ENCODE data around the gene TIMD4. TPM values are rescaled to one million over a fixed set of nuclear protein-coding genes. Genes with fewer than 3 reads are reported as not detected.
"Not testable (repeated sequence)": the region's sequence is repeated elsewhere in the genome, so short reads cannot be mapped to it uniquely, and the experiment has no call there.

TIMD4 gene
- 5.8 TPM for total RNA-seq

- DNase-seq (ENCODE audit: low spot score) (no peak), ATAC-seq (peak; percentile 27)
These were observed at the start of gene TIMD4 for GRCh38 chr5:156963125-156963524. TSS of gene TIMD4 (minus strand) at chr5:156963226. CDS start at chr5:156963198, 28 bp downstream.

GRCh38 chr5:157006262-157006661 lies 43.2 kb upstream of the TIMD4 start:
- no peak for DNase-seq (ENCODE audit: low spot score)
- no peak for ATAC-seq

DNA sequence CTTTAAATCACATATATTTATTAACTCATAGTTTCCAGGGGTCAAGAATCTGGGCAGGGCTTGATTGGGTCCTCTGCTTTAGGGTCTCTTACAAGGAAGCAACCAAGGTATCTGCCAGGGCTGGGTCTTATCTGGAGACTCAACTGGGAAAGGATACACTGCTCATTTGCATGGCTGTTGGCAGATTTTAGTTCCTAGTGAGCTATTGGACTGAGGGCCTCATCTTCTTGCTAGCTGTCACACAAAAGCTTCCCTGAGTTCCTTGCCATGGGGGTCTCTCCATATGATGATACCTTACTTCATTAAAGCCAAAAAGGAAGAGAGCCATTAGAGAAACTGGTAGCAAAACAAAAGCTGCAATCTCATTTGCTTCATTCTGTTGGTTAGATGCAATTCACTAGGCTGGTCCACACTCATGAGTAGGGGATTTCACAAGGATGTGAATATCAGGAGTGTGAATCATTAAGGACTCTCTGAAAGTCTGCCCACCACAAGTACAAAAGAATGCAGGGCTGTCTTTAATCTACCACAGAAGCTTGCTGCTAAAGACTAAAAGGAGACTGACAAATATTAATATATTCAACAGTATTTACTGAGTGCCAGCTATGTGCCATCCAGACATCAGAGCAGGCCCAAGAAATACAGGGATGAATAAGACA lies 42.0 kb upstream of the TIMD4 start:
- DNase-seq (ENCODE audit: low spot score) (no peak), ATAC-seq (no peak)

DNA sequence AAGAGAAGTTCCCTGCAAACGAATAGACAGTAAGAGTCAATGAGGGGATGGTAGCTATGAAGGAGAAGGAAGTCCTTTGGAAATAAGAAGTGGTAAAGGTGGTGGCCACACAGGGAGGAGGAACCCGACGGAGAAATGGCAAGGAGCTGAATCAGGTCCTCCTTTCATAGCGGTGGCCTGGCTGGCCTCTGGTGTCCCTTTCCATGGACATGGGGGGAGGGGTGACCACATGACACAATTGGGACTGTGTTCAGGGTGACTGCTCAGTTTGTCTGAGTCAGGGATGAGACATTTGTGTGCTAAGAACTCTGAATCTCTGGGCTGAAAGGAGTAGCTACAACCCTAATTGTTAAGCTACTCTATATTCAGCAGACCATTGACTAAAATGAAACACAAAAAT lies 28.7 kb upstream of the TIMD4 start:
- DNase-seq (ENCODE audit: low spot score) (no peak), ATAC-seq (peak; percentile 32)

DNA sequence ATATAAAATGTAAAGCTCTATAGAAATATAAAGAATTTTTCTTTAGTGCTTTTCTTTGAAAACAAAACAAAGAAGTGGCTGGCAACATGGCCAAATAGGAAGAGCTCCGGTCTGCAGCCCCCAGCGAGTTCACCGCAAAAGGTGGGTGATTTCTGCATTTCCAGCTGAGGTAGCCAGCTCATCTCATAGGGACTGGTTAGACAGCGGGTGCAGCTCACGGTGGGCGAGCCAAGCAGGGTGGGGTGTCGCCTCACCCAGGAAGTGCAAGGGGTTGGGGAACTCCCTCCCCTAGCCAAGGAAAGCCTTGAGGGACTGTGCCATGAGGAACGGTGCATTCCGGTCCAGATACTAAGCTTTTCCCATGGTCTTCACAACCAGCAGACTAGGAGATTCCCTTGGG lies 21.0 kb upstream of the TIMD4 start:
- ATAC-seq (no peak), DNase-seq (ENCODE audit: low spot score) (no peak)

- ATAC-seq: no peak
- DNase-seq (ENCODE audit: low spot score): no peak
These were observed 18.5 kb upstream of the TIMD4 start for GRCh38 chr5:156981481-156981880.

GRCh38 chr5:156974328-156974727 lies 11.3 kb upstream of the TIMD4 start:
- DNase-seq (ENCODE audit: low spot score) (no peak), ATAC-seq (no peak)

DNA sequence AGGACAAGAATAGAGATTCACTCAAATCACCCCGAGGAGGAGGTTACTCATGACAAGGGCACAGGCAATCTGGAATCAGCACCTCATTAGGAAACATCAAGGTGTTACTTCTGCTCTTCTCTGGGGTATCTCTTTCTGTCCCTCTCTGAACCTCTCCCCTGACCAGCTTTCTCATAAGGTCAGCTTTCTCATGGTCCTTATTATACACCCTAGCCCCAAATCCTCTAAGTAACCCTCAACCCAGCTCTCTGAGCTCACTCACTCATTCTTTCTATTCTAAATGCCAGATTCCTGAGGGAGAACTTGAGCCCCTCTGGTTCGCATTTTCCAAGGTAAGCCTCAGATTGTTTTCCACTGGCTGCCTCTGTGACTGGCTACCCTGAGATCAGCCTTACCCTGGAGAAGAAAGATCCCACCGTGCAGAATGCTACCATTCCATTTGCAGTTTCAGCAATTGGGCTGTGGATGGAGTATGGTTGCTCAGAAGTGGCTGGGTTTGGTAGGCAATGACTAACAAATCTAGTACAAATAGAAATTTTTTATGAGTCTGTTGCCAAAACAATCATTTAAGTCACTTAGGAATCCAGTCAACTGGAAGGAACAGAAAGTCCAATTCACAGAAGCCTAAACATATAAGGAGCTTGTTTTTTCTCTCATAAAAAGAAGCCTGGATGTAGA lies 9.0 kb upstream of the TIMD4 start:
- no peak for DNase-seq (ENCODE audit: low spot score)
- no peak for ATAC-seq

DNA sequence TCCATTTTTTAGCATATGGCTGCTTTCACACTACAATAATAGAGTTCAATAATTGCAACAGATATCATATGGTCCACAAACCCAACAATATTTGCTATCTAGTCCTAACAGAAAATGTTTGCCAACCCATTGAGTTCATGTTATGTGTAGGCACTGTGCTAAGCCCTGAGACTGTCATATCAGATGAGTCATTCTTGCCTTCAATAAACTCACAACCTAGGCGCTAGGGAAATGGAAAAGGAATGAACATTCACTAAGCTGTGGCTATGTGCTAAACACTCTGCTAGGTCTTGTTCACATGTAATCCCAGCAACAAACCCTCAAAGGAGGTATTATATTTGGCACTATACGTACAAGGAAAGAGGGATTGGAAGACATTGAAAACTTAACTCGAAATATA lies 8.4 kb upstream of the TIMD4 start:
- DNase-seq (ENCODE audit: low spot score) (no peak), ATAC-seq (no peak)

DNA sequence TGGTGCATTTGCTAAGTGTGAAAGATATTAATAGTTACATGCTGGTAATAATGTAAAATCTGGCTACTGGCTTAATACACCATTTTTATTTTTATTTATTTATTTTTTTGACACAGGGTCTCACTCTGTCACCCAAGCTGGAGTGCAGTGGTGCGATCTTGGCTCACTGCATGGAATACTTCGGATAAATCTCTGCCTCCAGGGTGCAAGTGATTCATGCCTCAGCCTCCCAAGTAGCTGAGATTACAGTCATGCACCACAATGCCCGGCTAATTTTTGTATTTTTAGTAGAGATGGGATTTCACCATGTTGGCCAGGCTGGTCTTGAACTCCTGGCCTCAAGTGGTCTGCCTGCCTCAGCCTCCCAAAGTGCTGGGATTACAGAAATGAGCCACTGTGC lies 4.4 kb upstream of the TIMD4 start:
- not testable (repeated sequence) for DNase-seq (ENCODE audit: low spot score); ATAC-seq

DNA sequence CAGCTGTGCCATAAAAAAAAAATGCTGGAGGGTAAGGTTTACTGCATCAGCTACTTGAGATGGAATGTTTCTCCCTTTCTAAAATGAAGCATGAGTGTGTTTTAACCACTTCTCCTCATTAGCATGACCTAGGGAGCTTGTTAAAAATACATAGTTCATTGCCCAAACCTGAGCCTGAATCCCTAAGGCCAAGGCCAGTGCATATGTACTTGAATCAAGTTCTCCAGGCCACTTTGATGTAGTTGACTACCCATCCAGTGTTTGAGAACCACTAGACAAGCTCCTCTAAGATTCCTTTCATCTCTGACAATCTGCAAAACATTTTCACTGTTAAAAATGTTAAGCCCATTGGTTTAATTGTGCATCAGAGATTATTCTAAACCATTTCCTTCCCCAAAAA lies 6.7 kb downstream of the TIMD4 start:
- DNase-seq (ENCODE audit: low spot score): no peak
- ATAC-seq: no peak

DNA sequence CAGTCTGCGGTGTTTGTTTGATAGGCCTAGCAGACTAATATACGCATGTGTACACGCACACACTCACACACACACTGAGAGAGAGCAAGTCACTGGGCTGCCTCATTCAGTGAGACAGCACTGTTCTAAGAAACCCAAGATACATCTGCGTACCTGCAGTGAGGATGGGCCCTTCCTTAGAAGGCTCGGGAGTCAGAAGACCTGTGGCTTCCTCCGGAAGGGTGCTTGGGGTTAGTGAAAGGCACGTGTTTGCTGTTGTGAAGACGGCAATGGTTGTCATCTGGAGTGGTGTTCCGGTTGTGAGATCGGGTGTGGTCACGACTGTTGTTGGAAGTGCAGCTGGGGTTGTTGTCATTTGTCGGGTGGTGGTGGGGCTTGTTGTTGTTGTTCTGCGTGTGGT lies 11.7 kb downstream of the TIMD4 start:
- no peak for ATAC-seq

DNA sequence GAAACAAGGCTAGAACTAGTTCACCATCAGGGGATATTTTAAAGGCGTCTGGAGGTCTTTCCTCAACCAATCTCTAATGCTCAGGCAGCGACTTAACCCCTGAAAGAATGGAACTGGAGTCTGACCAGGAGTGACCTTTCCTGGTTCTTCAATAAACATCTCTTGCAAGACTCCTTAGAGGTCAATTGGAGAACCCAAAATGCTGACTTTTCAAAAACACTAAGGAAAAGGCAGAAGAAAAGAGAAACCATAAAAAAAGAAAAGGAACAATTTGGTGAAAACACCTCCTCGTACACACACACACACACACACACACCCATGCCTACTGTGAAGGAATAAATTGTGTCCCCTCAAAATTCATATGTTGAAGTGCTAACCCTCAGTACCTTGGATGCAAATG lies 12.3 kb downstream of the TIMD4 start:
- ATAC-seq (no peak), DNase-seq (ENCODE audit: low spot score) (no peak)

More for the DNA sequence above, 11.7 kb downstream of the TIMD4 start:
- no peak for DNase-seq (ENCODE audit: low spot score)

GRCh38 chr5:156949424-156949823 lies 13.6 kb downstream of the TIMD4 start:
- no peak for ATAC-seq

DNA sequence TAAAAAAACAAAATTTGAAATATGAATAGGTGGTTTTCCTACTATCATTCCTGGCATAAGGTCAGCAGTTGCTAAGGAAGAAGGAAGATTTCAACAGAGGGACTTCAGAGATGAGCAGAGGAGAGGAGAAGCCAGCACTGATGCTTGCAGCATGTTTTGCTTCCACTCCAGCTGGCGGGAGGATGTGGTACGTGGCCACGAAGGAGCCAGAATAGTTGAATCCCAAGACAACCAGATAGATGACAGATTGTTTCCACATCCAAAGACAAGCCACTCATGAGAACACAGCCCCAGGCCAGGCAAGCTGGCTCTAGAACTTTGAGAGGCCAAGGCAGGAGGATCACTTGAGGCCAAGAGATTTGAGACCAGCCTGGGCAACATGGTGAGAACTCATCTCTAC lies 15.1 kb downstream of the TIMD4 start:
- no peak for ATAC-seq

More at GRCh38 chr5:156949424-156949823, 13.6 kb downstream of the TIMD4 start:
- no peak for DNase-seq (ENCODE audit: low spot score)

DNA sequence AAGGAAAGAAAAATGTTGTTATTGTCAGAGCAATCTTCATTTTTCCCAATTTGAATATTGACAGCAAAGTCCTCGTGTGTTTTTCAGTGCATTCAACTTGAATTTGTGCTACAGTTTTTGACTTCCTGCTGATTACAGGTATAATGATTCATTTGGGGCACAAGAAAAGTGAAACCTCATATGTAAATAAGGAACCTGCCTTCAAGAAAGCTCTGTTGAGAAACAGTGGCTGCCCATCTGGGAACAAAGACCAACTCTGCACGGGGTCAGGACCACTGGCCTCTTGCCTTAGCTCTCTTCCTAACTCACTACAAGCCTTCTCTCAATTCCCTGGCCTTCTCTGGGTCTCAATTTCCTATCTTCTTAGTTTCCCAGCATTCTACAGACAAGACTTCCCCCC lies 21.0 kb downstream of the TIMD4 start:
- DNase-seq (ENCODE audit: low spot score): no peak
- ATAC-seq: no peak

More for the DNA sequence above, 15.1 kb downstream of the TIMD4 start:
- no peak for DNase-seq (ENCODE audit: low spot score)

- not testable (repeated sequence) for ATAC-seq; DNase-seq (ENCODE audit: low spot score)
These were observed 22.6 kb downstream of the TIMD4 start for GRCh38 chr5:156940462-156940861.

GRCh38 chr5:156936972-156937371 lies 26.1 kb downstream of the TIMD4 start:
- no peak for ATAC-seq

DNA sequence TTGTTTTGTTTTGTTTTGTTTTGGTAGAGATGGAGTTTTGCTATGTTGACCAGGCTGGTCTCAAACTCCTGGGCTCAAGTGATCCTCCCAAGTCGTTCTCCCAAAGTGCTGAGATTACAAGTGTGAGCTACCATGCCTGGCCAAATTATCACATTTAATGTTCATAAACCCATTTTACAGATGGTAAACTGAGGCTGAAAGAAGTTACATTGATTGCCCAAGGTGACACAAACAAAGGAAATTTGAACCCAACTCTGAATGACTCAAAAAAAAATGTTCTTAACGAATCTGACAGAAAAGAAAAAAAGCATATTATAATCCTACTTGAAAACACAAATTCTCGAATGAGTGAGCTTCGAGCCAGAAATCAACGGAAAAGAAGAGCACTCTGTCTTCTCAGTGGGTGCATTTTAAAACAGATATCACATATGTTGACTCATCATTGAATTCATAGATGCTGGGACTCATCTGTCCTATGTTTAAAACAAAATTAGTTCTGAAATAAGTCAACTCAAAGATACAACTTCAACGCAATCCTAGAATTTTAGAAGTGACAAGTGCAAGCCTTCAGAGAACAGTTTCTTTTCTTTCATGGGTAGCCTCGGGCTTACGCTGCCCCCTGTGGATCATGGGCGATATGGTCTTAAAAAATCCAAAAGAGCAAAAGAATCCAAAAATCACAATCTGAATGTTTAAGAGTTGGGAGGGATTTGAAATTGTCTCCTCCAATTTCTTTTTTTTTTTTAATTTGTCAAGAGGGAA lies 28.4 kb downstream of the TIMD4 start:
- ATAC-seq (peak; percentile 42), DNase-seq (ENCODE audit: low spot score) (no peak)

More at GRCh38 chr5:156936972-156937371, 26.1 kb downstream of the TIMD4 start:
- no peak for DNase-seq (ENCODE audit: low spot score)

- no peak for DNase-seq (ENCODE audit: low spot score)
- no peak for ATAC-seq
These were observed 33.6 kb downstream of the TIMD4 start for GRCh38 chr5:156929366-156929948.

DNA sequence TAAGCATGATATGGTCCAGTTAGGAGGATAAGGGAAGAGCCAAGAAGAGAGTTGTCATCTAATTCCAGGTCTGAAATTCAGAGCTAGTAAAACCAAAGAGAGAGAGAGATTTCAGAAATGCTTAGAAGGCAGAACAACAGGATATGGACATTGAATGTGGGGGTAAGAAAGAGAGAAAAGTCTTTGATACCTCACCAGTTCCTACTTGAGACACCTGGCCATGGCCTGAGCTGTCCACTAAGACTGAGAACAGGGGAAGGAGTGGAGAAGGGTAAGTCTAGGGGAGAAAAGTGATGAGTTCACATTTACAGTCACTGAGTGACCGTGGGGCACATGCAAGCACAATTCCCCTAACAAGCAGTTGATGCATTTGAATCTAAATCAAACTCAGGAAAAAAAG lies 35.5 kb downstream of the TIMD4 start:
- no peak for DNase-seq (ENCODE audit: low spot score)
- ATAC-seq: no peak

All from left lobe of liver (tissue), 2 donors.